ENCODE results near the gene MAGI1. TPM values are rescaled to one million over a fixed set of nuclear protein-coding genes. Genes with fewer than 3 reads are reported as not detected.

MAGI1 gene
- total RNA-seq, 2 experiments from 2014 or later = 0.29 to 4.3 TPM

DNA sequence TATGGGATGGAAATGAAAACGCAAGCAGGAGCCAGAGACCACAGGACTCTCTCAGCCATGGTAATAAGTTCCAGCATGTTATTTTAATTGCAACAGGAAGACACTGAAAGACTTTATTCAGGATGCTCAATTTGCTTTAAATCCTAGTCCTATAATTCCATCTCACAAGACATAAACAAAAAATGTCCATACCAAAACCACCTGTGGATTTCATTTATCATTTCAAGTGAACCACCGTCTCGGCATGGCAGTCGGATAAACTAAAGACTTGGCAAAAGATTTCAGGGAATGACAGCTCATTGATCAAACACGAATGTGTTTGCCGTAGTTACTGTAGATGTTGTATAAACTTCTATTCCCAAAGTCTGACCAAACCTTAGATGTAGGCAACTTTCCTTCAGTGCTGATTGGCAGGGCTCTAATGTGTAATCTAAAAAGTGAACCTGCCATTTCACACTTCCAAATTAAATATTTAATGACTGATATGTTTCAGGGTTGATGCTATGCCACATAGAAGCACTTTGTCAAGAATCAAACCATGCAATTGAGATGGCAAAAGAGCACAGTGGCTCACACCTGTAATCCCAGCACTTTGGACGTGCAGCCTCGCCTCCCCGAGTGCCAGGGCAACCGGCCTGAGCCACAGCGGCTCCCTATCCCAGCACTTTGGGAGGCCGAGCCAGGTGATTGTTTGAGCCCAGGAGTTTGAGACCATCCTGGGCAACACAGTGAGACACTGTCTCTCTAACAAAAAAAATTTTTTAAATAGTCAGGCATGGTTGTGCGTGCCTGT lies 331.7 kb downstream of the MAGI1 start:
- H3K27ac Mint-ChIP-seq = no peak overlapping the region
- CTCF ChIA-PET = no interaction called here
- no peak for ATAC-seq

GRCh38 chr3:65706301-65706700 lies 332.4 kb downstream of the MAGI1 start:
- CTCF ChIA-PET = no interaction called here
- ATAC-seq = no peak
- no peak for DNase-seq

More for the DNA sequence above, 331.7 kb downstream of the MAGI1 start:
- DNase-seq = no peak
- H3K9me3 Mint-ChIP-seq (ENCODE audit: low read depth) = no peaks in the 10 kb centered on the region
- no peaks in the 10 kb centered on the region for H3K27me3 Mint-ChIP-seq
- no peak overlapping the region for H3K4me3 Mint-ChIP-seq
- no peaks in the 10 kb centered on the region for H3K36me3 Mint-ChIP-seq
- no peaks in the 10 kb centered on the region for H3K4me1 Mint-ChIP-seq

DNA sequence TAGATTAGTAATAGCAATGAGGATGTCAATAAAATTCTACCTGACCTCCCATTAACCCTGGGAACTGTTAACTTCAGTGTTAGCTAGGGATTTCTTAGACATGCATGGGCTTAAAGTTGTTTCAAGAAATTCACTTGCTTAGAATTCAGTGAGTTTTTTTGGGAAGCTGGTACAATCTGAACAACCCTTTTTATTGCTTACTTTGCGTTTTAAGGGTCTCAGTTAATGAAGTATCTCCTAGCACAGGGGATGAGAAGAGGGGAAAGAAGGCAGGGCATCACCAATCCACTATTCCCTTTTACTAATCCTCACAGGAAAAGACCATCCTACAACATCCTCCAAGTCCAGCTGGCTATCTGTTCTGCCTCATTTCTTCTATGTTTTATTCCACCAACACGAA lies 334.9 kb downstream of the MAGI1 start:
- H3K36me3 Mint-ChIP-seq = no peaks in the 10 kb centered on the region
- H3K9me3 Mint-ChIP-seq (ENCODE audit: low read depth) = no peaks in the 10 kb centered on the region
- H3K27ac Mint-ChIP-seq = no peak overlapping the region
- H3K4me3 Mint-ChIP-seq = no peak overlapping the region
- CTCF ChIA-PET = interaction anchor here (0.7 kb wide), 1 partner anchor 10 kb away, joined by 3 read pairs; no protein-coding TSS in a partner anchor
- H3K4me1 Mint-ChIP-seq = no peaks in the 10 kb centered on the region
- DNase-seq (no peak), ATAC-seq (no peak)
- H3K27me3 Mint-ChIP-seq = no peaks in the 10 kb centered on the region

More at GRCh38 chr3:65706301-65706700, 332.4 kb downstream of the MAGI1 start:
- no peaks in the 10 kb centered on the region for H3K27me3 Mint-ChIP-seq
- no peak overlapping the region for H3K27ac Mint-ChIP-seq
- H3K4me3 Mint-ChIP-seq = no peak overlapping the region
- H3K36me3 Mint-ChIP-seq = no peaks in the 10 kb centered on the region
- H3K9me3 Mint-ChIP-seq (ENCODE audit: low read depth) = no peaks in the 10 kb centered on the region
- no peaks in the 10 kb centered on the region for H3K4me1 Mint-ChIP-seq

GRCh38 chr3:65703026-65703425 lies 335.7 kb downstream of the MAGI1 start:
- no peak overlapping the region for H3K4me3 Mint-ChIP-seq
- CTCF ChIA-PET = no interaction called here
- no peak for DNase-seq
- H3K4me1 Mint-ChIP-seq = no peaks in the 10 kb centered on the region
- no peaks in the 10 kb centered on the region for H3K27me3 Mint-ChIP-seq
- H3K27ac Mint-ChIP-seq = no peak overlapping the region
- H3K9me3 Mint-ChIP-seq (ENCODE audit: low read depth) = no peaks in the 10 kb centered on the region
- H3K36me3 Mint-ChIP-seq = no peaks in the 10 kb centered on the region
- ATAC-seq = no peak

GRCh38 chr3:65702202-65702601 lies 336.5 kb downstream of the MAGI1 start:
- CTCF ChIA-PET = no interaction called here

GRCh38 chr3:65701516-65701915 lies 337.2 kb downstream of the MAGI1 start:
- Mint-ChIP-seq H3K4me3 (no peak overlapping the region), H3K36me3 (no peaks in the 10 kb centered on the region), H3K4me1 (no peaks in the 10 kb centered on the region), H3K9me3 (ENCODE audit: low read depth) (no peaks in the 10 kb centered on the region), H3K27ac (no peak overlapping the region), H3K27me3 (no peaks in the 10 kb centered on the region)
- no peak for DNase-seq
- no peak for ATAC-seq
- CTCF ChIA-PET = no interaction called here

More at GRCh38 chr3:65702202-65702601, 336.5 kb downstream of the MAGI1 start:
- DNase-seq (no peak), ATAC-seq (no peak)
- Mint-ChIP-seq H3K36me3 (no peaks in the 10 kb centered on the region), H3K27me3 (no peaks in the 10 kb centered on the region), H3K4me1 (no peaks in the 10 kb centered on the region), H3K9me3 (ENCODE audit: low read depth) (no peaks in the 10 kb centered on the region), H3K27ac (no peak overlapping the region), H3K4me3 (no peak overlapping the region)

DNA sequence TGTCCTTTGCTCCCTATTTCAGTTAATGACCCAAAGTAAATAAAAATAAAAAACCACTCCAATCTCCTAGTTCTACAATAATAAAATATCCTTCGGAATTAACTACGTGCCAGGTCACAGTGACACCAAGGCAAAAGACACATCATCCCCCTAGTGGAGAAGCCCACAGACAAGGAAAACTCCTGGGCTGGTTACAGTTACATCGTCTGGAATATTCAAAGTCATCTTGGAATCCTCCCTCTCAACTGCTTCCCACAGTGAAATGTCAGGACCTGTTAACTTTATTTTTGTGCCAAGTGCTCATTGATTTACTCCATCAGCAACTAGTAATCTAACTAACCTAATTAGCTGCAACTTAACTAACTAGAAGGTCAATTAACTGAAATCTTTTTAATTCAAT lies 349.3 kb downstream of the MAGI1 start:
- Mint-ChIP-seq H3K27ac (no peak overlapping the region), H3K9me3 (ENCODE audit: low read depth) (no peaks in the 10 kb centered on the region), H3K36me3 (no peaks in the 10 kb centered on the region), H3K27me3 (no peaks in the 10 kb centered on the region), H3K4me1 (no peaks in the 10 kb centered on the region), H3K4me3 (no peak overlapping the region)
- CTCF ChIA-PET = no interaction called here
- DNase-seq (no peak), ATAC-seq (no peak)

DNA sequence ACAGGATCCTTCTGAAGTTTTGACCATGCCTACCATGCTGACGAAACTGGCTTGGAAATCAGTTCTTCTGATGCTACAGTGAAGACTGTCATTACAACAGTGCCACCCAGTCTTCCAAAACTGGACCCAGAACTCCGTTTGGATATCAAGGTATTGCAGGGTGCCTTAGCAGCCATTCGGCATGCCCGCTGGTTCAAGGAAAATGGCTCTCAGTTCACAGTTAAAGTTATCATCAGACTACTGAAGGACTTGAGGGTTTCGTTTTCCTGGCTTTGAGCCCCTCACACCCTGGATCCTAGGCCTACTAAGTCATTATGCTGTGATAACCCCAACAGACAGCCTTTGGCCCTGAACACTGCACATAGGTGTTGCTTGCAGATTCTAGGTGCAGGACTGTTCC lies 351.0 kb downstream of the MAGI1 start:
- Mint-ChIP-seq H3K9me3 (ENCODE audit: low read depth) (no peaks in the 10 kb centered on the region), H3K4me3 (no peak overlapping the region), H3K4me1 (no peaks in the 10 kb centered on the region), H3K27ac (no peak overlapping the region), H3K27me3 (no peaks in the 10 kb centered on the region), H3K36me3 (no peaks in the 10 kb centered on the region)
- DNase-seq (no peak), ATAC-seq (no peak)
- CTCF ChIA-PET = no interaction called here

DNA sequence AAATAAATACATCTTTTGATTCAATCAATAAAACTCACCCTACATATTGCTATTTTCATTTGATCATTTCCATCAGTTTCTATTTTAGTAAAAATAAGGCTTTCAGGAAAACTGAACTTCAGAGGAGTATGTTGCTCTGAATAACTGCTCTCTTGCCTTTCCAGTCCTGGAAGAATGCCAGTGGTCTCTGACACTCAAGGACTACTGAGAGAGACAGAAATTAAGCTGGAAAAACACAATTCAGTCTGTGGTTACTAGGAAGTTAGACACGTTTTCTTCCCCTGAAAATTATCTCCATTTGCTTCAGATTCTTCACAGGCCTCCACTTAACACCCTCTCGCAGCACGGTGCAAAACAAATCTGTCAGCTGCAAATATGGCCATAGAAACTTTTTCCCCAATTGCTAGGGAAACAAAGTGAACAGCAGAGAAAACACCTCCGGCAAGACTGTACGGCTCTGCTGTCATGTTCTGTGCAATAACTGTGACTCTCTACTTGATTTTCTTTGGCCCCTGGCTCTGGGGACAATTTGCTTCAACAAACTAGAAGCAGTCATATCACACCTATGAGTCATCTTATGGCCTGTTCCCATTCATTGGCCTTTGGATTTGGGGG lies 353.0 kb downstream of the MAGI1 start:
- H3K9me3 Mint-ChIP-seq (ENCODE audit: low read depth) = no peaks in the 10 kb centered on the region
- no peak for ATAC-seq
- H3K36me3 Mint-ChIP-seq = no peaks in the 10 kb centered on the region
- no peaks in the 10 kb centered on the region for H3K4me1 Mint-ChIP-seq
- no peak for DNase-seq
- no peak overlapping the region for H3K27ac Mint-ChIP-seq
- H3K27me3 Mint-ChIP-seq = no peaks in the 10 kb centered on the region
- CTCF ChIA-PET = no interaction called here
- H3K4me3 Mint-ChIP-seq = no peak overlapping the region

GRCh38 chr3:65678516-65678915 lies 360.2 kb downstream of the MAGI1 start:
- H3K27me3 Mint-ChIP-seq = no peaks in the 10 kb centered on the region
- ATAC-seq (no peak), DNase-seq (no peak)
- H3K36me3 Mint-ChIP-seq = no peaks in the 10 kb centered on the region
- no peak overlapping the region for H3K4me3 Mint-ChIP-seq
- H3K4me1 Mint-ChIP-seq = no peaks in the 10 kb centered on the region
- H3K27ac Mint-ChIP-seq = no peak overlapping the region
- CTCF ChIA-PET = no interaction called here
- no peaks in the 10 kb centered on the region for H3K9me3 Mint-ChIP-seq (ENCODE audit: low read depth)

- Mint-ChIP-seq H3K9me3 (ENCODE audit: low read depth) (no peaks in the 10 kb centered on the region), H3K27ac (no peak overlapping the region), H3K36me3 (no peaks in the 10 kb centered on the region), H3K4me3 (no peak overlapping the region), H3K27me3 (no peaks in the 10 kb centered on the region), H3K4me1 (no peaks in the 10 kb centered on the region)
- CTCF ChIA-PET = no interaction called here
- DNase-seq (no peak), ATAC-seq (no peak)
Observed at GRCh38 chr3:65677486-65678010, 361.2 kb downstream of the MAGI1 start.

GRCh38 chr3:65676580-65676979 lies 362.1 kb downstream of the MAGI1 start:
- Mint-ChIP-seq H3K4me1 (no peaks in the 10 kb centered on the region), H3K27me3 (no peaks in the 10 kb centered on the region), H3K36me3 (no peaks in the 10 kb centered on the region), H3K27ac (no peak overlapping the region), H3K4me3 (no peak overlapping the region), H3K9me3 (ENCODE audit: low read depth) (no peaks in the 10 kb centered on the region)
- no peak for ATAC-seq
- DNase-seq = no peak
- CTCF ChIA-PET = no interaction called here

GRCh38 chr3:65675011-65675410 lies 363.7 kb downstream of the MAGI1 start:
- CTCF ChIA-PET = no interaction called here
- H3K4me3 Mint-ChIP-seq = no peak overlapping the region
- no peaks in the 10 kb centered on the region for H3K36me3 Mint-ChIP-seq
- H3K27me3 Mint-ChIP-seq = no peaks in the 10 kb centered on the region
- no peak overlapping the region for H3K27ac Mint-ChIP-seq
- no peaks in the 10 kb centered on the region for H3K9me3 Mint-ChIP-seq (ENCODE audit: low read depth)
- no peaks in the 10 kb centered on the region for H3K4me1 Mint-ChIP-seq
- DNase-seq (no peak), ATAC-seq (no peak)

GRCh38 chr3:65674226-65674625 lies 364.5 kb downstream of the MAGI1 start:
- Mint-ChIP-seq H3K36me3 (no peaks in the 10 kb centered on the region), H3K4me3 (no peak overlapping the region), H3K4me1 (no peaks in the 10 kb centered on the region), H3K27ac (no peak overlapping the region), H3K9me3 (ENCODE audit: low read depth) (no peaks in the 10 kb centered on the region), H3K27me3 (no peaks in the 10 kb centered on the region)
- CTCF ChIA-PET = no interaction called here
- DNase-seq = no peak
- ATAC-seq = no peak
